ENCODE results near the gene UBE2E2. TPM values are rescaled to one million over a fixed set of nuclear protein-coding genes. Genes with fewer than 3 reads are reported as not detected.

Gene UBE2E2
- total and polyA plus RNA-seq, 2 experiments from 2014 or later: 140 to 246 TPM

DNA sequence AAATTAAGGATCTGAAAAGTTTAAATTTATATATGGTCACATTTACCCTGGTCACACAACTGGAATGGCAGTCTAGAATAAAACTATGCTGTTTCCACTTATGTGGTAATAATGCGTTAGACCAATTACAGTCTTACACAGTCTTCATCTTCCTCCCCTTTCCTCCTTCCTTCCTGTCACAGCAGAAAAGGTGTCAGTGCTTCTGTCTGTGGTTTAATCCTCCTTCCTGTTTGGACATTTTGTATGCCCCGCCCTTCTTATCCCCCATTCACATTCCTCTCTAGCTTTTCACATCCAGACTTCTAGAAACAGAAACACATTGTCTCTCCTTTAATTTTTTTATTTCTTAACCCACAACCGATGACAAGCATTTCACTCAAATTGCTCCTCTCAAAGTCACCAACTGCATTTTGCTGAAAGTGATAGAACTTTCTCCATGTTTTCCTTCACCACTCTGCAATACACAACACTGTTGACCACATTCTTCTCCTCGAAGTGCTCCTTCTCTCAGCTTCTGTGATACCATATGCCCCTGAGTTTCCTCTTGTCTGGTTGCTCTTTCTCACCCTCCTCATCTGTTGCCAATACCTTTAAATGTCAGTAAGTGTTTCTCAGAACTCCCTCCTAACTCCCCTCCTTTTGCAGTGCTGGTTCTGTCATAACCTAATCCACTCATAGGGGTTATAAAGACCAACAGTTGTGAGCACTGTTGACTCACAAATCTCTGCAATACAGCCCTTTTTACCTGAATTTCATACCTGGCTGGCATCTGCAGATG is 271.6 kb downstream of the UBE2E2 start:
- Histone ChIP-seq H3K27ac (no peak overlapping the region), H3K4me1 (ENCODE audit: low read depth) (no peaks in the 10 kb centered on the region), H3K36me3 (no peaks in the 10 kb centered on the region), H3K27me3 (no peaks in the 10 kb centered on the region), H3K9me3 (ENCODE audit: low read depth) (no peaks in the 10 kb centered on the region), H3K4me3 (no peak overlapping the region)
- DNase-seq (ENCODE audit: low read depth in 1 of 2, low spot score in 1 of 2): no peak
- no peak for TF ChIP-seq CTCF (IDR thresholded peaks at IDR 0.05; ENCODE audit: low read depth, low read length)

- no peak for TF ChIP-seq CTCF (IDR thresholded peaks at IDR 0.05; ENCODE audit: low read depth, low read length)
- Histone ChIP-seq H3K9me3 (ENCODE audit: low read depth) (no peaks in the 10 kb centered on the region), H3K4me3 (no peak overlapping the region), H3K27me3 (no peaks in the 10 kb centered on the region), H3K27ac (no peak overlapping the region), H3K4me1 (ENCODE audit: low read depth) (no peaks in the 10 kb centered on the region), H3K36me3 (no peaks in the 10 kb centered on the region)
- no peak for DNase-seq (ENCODE audit: low read depth in 1 of 2, low spot score in 1 of 2)
Observed at GRCh38 chr3:23475446-23475845, 272.3 kb downstream of the UBE2E2 start.

DNA sequence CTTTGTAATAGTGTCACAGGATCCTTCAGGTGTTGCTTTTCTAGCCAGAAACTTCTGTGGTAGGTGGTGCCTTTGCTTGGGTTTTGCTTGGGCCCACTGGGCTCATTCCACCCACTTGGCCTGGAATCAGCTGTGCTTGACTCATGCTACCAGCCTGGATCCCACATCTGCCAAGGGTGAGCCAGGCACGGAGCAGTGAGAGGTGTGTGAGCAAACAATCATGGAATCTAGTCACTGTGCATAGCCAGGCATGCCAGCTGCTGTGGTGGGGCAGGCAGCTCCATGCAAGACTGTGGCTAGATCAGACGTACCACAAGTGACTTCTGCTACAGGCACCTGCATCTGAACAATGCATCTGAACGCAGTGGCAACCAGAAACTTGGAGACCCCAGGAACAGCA is 275.9 kb downstream of the UBE2E2 start:
- no peak for TF ChIP-seq CTCF (IDR thresholded peaks at IDR 0.05; ENCODE audit: low read depth, low read length)
- H3K27me3 ChIP-seq: no peaks in the 10 kb centered on the region
- peaks cover 3% of the 10 kb centered on the region for H3K4me1 ChIP-seq (ENCODE audit: low read depth)
- no peaks in the 10 kb centered on the region for H3K36me3 ChIP-seq
- H3K9me3 ChIP-seq (ENCODE audit: low read depth): no peaks in the 10 kb centered on the region
- DNase-seq (ENCODE audit: low read depth in 1 of 2, low spot score in 1 of 2): no peak
- H3K27ac ChIP-seq: no peak overlapping the region
- no peak overlapping the region for H3K4me3 ChIP-seq

DNA sequence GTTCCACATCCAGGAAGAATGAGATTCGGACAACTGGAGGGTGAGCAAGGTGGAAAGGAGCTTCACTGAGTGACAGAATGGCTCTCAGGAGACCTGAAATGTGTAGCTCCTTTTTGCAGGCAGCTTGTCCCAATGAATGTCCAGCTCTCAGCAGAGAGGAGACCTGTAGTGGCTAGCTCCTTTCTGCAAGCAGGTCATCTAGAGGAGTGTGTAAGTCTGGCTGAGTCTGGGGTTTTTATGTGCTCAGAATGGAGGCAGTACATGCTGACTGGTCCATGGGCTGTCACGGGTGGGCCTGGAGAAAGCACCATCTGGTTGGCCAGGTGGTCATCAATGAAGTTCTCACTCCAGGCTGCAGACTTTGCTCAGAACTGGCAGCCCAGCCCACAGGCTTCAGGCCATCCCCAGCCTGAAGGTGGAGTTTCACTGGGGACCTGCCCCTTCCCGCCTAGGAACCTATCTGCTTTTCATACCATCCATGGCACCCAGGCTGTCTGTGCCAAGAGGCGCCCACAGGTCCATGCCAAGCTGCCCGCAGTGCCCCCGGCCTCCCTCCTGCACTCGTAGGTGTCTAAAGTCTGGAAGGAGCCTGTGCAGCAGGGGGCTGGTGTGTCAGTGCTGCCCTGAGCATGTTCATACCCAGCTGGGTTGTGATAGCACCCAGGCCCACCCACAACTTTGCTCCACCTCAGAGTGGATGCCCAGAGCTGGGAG is 276.6 kb downstream of the UBE2E2 start:
- Histone ChIP-seq H3K4me3 (no peak overlapping the region), H3K27me3 (no peaks in the 10 kb centered on the region), H3K36me3 (no peaks in the 10 kb centered on the region), H3K9me3 (ENCODE audit: low read depth) (no peaks in the 10 kb centered on the region), H3K27ac (no peak overlapping the region), H3K4me1 (ENCODE audit: low read depth) (peaks cover 3% of the 10 kb centered on the region)
- no peak for DNase-seq (ENCODE audit: low read depth in 1 of 2, low spot score in 1 of 2)
- no peak for TF ChIP-seq CTCF (IDR thresholded peaks at IDR 0.05; ENCODE audit: low read depth, low read length)

DNA sequence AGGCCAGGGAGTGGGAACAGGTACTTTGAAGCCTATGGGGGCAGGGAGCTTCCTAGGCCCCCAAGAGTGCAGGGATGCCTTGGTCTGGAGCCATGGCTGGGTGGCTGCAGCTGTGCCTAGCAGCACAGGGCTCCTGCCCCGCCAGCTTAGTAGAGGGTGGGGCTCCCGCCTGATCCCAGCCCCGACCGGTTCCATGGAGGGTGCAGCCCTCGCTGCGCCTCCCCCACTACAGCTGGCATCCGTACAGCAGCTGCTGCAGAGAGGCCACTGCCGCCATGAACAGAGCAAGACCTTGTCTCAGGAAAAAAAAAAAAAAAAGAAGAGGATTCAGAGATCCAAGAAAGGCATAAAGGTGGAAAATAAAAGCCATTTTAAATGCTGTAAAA is 277.2 kb downstream of the UBE2E2 start:
- Histone ChIP-seq H3K4me3 (no peak overlapping the region), H3K27ac (no peak overlapping the region), H3K27me3 (no peaks in the 10 kb centered on the region), H3K9me3 (ENCODE audit: low read depth) (no peaks in the 10 kb centered on the region), H3K4me1 (ENCODE audit: low read depth) (peaks cover 3% of the 10 kb centered on the region), H3K36me3 (no peaks in the 10 kb centered on the region)
- TF ChIP-seq CTCF (IDR thresholded peaks at IDR 0.05; ENCODE audit: low read depth, low read length): no peak
- no peak for DNase-seq (ENCODE audit: low read depth in 1 of 2, low spot score in 1 of 2)
